Activated CD8-positive, alpha-beta memory T cell treated with anti-CD3 and anti-CD28 coated beads, Interleukin-2, amount 10 ng/mL, durations not matched to agents 7 days and 5 days (primary cell): ENCODE measurements around the gene CYP27C1. TPM values are rescaled to one million over a fixed set of nuclear protein-coding genes. Genes with fewer than 3 reads are reported as not detected.

Source experiments
- ATAC-seq: fragments of 150-1000 bp; cut with Tn5 transposase; one replicate; pipeline ENCODE4 v1.10.0; 2021; ENCODE audit warnings: moderate library complexity
- CTCF ChIA-PET: fragments of 350-600 bp; sonication (Branson Sonifier 250); formaldehyde crosslinking; loops from one replicate; lab custom pipeline; 2021; ENCODE audit warnings: antibody characterized with exemption; lab: Charles Lee
- DNase-seq: peaks from one replicate; pipeline ENCODE4 v3.0.0-alpha.2; 2020
- H3K27ac Mint-ChIP-seq: one replicate; pipeline ENCODE4 v1.8.0; 2021; ENCODE audit warnings: mild to moderate bottlenecking, mixed read lengths
- H3K27me3 Mint-ChIP-seq: one replicate; pipeline ENCODE4 v1.8.0; 2021; ENCODE audit warnings: mixed read lengths
- H3K36me3 Mint-ChIP-seq: one replicate; pipeline ENCODE4 v1.8.0; 2021; ENCODE audit warnings: mild to moderate bottlenecking, mixed read lengths
- H3K4me1 Mint-ChIP-seq: one replicate; pipeline ENCODE4 v1.8.0; 2021; ENCODE audit warnings: mixed read lengths
- H3K4me3 Mint-ChIP-seq: one replicate; pipeline ENCODE4 v1.8.0; 2021; ENCODE audit warnings: mild to moderate bottlenecking, moderate library complexity, mixed read lengths
- H3K9me3 Mint-ChIP-seq: one replicate; pipeline ENCODE4 v1.8.0; 2022; ENCODE audit warnings: low read depth, mixed read lengths
- total RNA-seq, 2 experiments: library from RNA; stranded (reverse); gene quantifications; one replicate each; pipeline ENCODE4 v1.2.3, GENCODE V29; 2021

The CYP27C1 gene
- total RNA-seq, 2 experiments from 2014 or later: not detected

GRCh38 chr2:127159543-127159942 is 60.6 kb downstream of the CYP27C1 start:
- H3K36me3 Mint-ChIP-seq: no peaks in the 10 kb centered on the region
- H3K9me3 Mint-ChIP-seq: no peaks in the 10 kb centered on the region
- ATAC-seq (no peak), DNase-seq (no peak)
- H3K27ac Mint-ChIP-seq: no peak overlapping the region
- no peak overlapping the region for H3K4me3 Mint-ChIP-seq
- no peaks in the 10 kb centered on the region for H3K4me1 Mint-ChIP-seq
- CTCF ChIA-PET: interaction anchor here (1.0 kb wide), 1 partner anchor 11 kb away, joined by 3 read pairs; no protein-coding TSS in a partner anchor
- H3K27me3 Mint-ChIP-seq: peaks cover 17% of the 10 kb centered on the region

GRCh38 chr2:127158614-127159290 is 61.3 kb downstream of the CYP27C1 start:
- ATAC-seq (no peak), DNase-seq (peak; percentile 21)
- Mint-ChIP-seq H3K27me3 (peaks cover 17% of the 10 kb centered on the region), H3K36me3 (no peaks in the 10 kb centered on the region), H3K9me3 (no peaks in the 10 kb centered on the region), H3K4me3 (no peak overlapping the region), H3K4me1 (no peaks in the 10 kb centered on the region), H3K27ac (no peak overlapping the region)
- CTCF ChIA-PET: no interaction called here

- Mint-ChIP-seq H3K4me1 (no peaks in the 10 kb centered on the region), H3K4me3 (no peak overlapping the region), H3K36me3 (no peaks in the 10 kb centered on the region), H3K27ac (no peak overlapping the region), H3K27me3 (peaks cover 17% of the 10 kb centered on the region), H3K9me3 (no peaks in the 10 kb centered on the region)
- peak; percentile 33 for DNase-seq
- ATAC-seq: no peak
- CTCF ChIA-PET: interaction anchor here (1.2 kb wide), 1 partner anchor 321 kb away, joined by 3 read pairs; no protein-coding TSS in a partner anchor
These were observed 62.2 kb downstream of the CYP27C1 start for GRCh38 chr2:127157651-127158485.

GRCh38 chr2:127157114-127157513 is 63.0 kb downstream of the CYP27C1 start:
- no peak for DNase-seq
- no peaks in the 10 kb centered on the region for H3K4me1 Mint-ChIP-seq
- CTCF ChIA-PET: interaction anchor here (1.2 kb wide), 1 partner anchor 322 kb away, joined by 3 read pairs; no protein-coding TSS in a partner anchor
- H3K36me3 Mint-ChIP-seq: no peaks in the 10 kb centered on the region
- peaks cover 17% of the 10 kb centered on the region for H3K27me3 Mint-ChIP-seq
- H3K27ac Mint-ChIP-seq: no peak overlapping the region
- H3K4me3 Mint-ChIP-seq: no peak overlapping the region
- ATAC-seq: no peak
- no peaks in the 10 kb centered on the region for H3K9me3 Mint-ChIP-seq

- no peaks in the 10 kb centered on the region for H3K36me3 Mint-ChIP-seq
- H3K4me1 Mint-ChIP-seq: no peaks in the 10 kb centered on the region
- CTCF ChIA-PET: no interaction called here
- H3K27me3 Mint-ChIP-seq: peaks cover 16% of the 10 kb centered on the region
- peak; percentile 11 for DNase-seq
- H3K27ac Mint-ChIP-seq: no peak overlapping the region
- ATAC-seq: no peak
- H3K4me3 Mint-ChIP-seq: no peak overlapping the region
- H3K9me3 Mint-ChIP-seq: no peaks in the 10 kb centered on the region
These were observed 64.2 kb downstream of the CYP27C1 start for GRCh38 chr2:127155947-127156346.

- CTCF ChIA-PET: interaction anchor here (0.6 to 0.7 kb wide), 2 partner anchors 17 to 571 kb away, joined by 3 read pairs; no protein-coding TSS in a partner anchor
- no peak overlapping the region for H3K4me3 Mint-ChIP-seq
- H3K27me3 Mint-ChIP-seq: peaks cover 16% of the 10 kb centered on the region
- no peaks in the 10 kb centered on the region for H3K4me1 Mint-ChIP-seq
- DNase-seq: peak; percentile 14
- no peaks in the 10 kb centered on the region for H3K36me3 Mint-ChIP-seq
- H3K9me3 Mint-ChIP-seq: no peaks in the 10 kb centered on the region
- no peak for ATAC-seq
- H3K27ac Mint-ChIP-seq: no peak overlapping the region
These were observed 65.0 kb downstream of the CYP27C1 start for GRCh38 chr2:127155028-127155581.

GRCh38 chr2:127154396-127154795 is 65.7 kb downstream of the CYP27C1 start:
- no peaks in the 10 kb centered on the region for H3K9me3 Mint-ChIP-seq
- H3K4me3 Mint-ChIP-seq: no peak overlapping the region
- no peaks in the 10 kb centered on the region for H3K4me1 Mint-ChIP-seq
- ATAC-seq (no peak), DNase-seq (peak; percentile 15)
- no peaks in the 10 kb centered on the region for H3K36me3 Mint-ChIP-seq
- no peak overlapping the region for H3K27ac Mint-ChIP-seq
- peaks cover 17% of the 10 kb centered on the region for H3K27me3 Mint-ChIP-seq
- CTCF ChIA-PET: interaction anchor here (0.6 to 0.7 kb wide), 2 partner anchors 18 to 571 kb away, joined by 3 read pairs; no protein-coding TSS in a partner anchor

- H3K4me3 Mint-ChIP-seq: no peak overlapping the region
- no peaks in the 10 kb centered on the region for H3K9me3 Mint-ChIP-seq
- no peaks in the 10 kb centered on the region for H3K36me3 Mint-ChIP-seq
- H3K4me1 Mint-ChIP-seq: no peaks in the 10 kb centered on the region
- ATAC-seq (no peak), DNase-seq (no peak)
- CTCF ChIA-PET: no interaction called here
- H3K27ac Mint-ChIP-seq: no peak overlapping the region
- peaks cover 14% of the 10 kb centered on the region for H3K27me3 Mint-ChIP-seq
These were observed 66.4 kb downstream of the CYP27C1 start for GRCh38 chr2:127153691-127154158.

GRCh38 chr2:127150996-127151395 is 69.1 kb downstream of the CYP27C1 start:
- no peak overlapping the region for H3K27ac Mint-ChIP-seq
- no peak for ATAC-seq
- no peaks in the 10 kb centered on the region for H3K9me3 Mint-ChIP-seq
- no peaks in the 10 kb centered on the region for H3K36me3 Mint-ChIP-seq
- no peak for DNase-seq
- no peak overlapping the region for H3K4me3 Mint-ChIP-seq
- H3K4me1 Mint-ChIP-seq: no peaks in the 10 kb centered on the region
- peaks cover 4% of the 10 kb centered on the region for H3K27me3 Mint-ChIP-seq
- CTCF ChIA-PET: interaction anchor here (0.9 kb wide), 1 partner anchor 83 kb away, joined by 4 read pairs; no protein-coding TSS in a partner anchor

GRCh38 chr2:127149384-127149783 is 70.7 kb downstream of the CYP27C1 start:
- H3K27ac Mint-ChIP-seq: no peak overlapping the region
- no peak overlapping the region for H3K4me3 Mint-ChIP-seq
- no peaks in the 10 kb centered on the region for H3K4me1 Mint-ChIP-seq
- no peak for DNase-seq
- no peak for ATAC-seq
- no peaks in the 10 kb centered on the region for H3K36me3 Mint-ChIP-seq
- CTCF ChIA-PET: no interaction called here
- no peaks in the 10 kb centered on the region for H3K9me3 Mint-ChIP-seq
- H3K27me3 Mint-ChIP-seq: peaks cover 4% of the 10 kb centered on the region

- H3K27me3 Mint-ChIP-seq: peaks cover 4% of the 10 kb centered on the region
- DNase-seq: no peak
- ATAC-seq: no peak
- CTCF ChIA-PET: no interaction called here
- no peaks in the 10 kb centered on the region for H3K9me3 Mint-ChIP-seq
- no peak overlapping the region for H3K4me3 Mint-ChIP-seq
- no peaks in the 10 kb centered on the region for H3K4me1 Mint-ChIP-seq
- H3K36me3 Mint-ChIP-seq: no peaks in the 10 kb centered on the region
- no peak overlapping the region for H3K27ac Mint-ChIP-seq
These were observed 73.1 kb downstream of the CYP27C1 start for GRCh38 chr2:127146820-127147502.

- Mint-ChIP-seq H3K4me1 (no peaks in the 10 kb centered on the region), H3K27ac (no peak overlapping the region), H3K27me3 (peaks cover 4% of the 10 kb centered on the region), H3K4me3 (no peak overlapping the region), H3K36me3 (no peaks in the 10 kb centered on the region), H3K9me3 (no peaks in the 10 kb centered on the region)
- DNase-seq (no peak), ATAC-seq (no peak)
- CTCF ChIA-PET: interaction anchor here (1.2 kb wide), 1 partner anchor 96 kb away, joined by 3 read pairs; no protein-coding TSS in a partner anchor
These were observed 73.9 kb downstream of the CYP27C1 start for GRCh38 chr2:127146071-127146725.
